Ascending aorta (tissue), 2 donors: ENCODE measurements around the gene RXFP1. TPM values are rescaled to one million over a fixed set of nuclear protein-coding genes. Genes with fewer than 3 reads are reported as not detected.

Experiments
- DNase-seq, 2 donors: peaks; one replicate each; pipeline ENCODE4 v3.0.0-alpha.2; 2019; ENCODE audit warnings: low spot score in 2 of 2
- H3K27ac ChIP-seq, 2 donors: fragments of 200-600 bp; sonication (generic); one replicate each; pipeline ENCODE4 v1.5.1; 2016 to 2017; ENCODE audit warnings: mild to moderate bottlenecking in 1 of 2
- H3K27me3 ChIP-seq: fragments of 200-600 bp; sonication (generic); one replicate; pipeline ENCODE4 v1.5.1; 2017
- H3K36me3 ChIP-seq, 2 donors: fragments of 200-600 bp; sonication (generic); one replicate each; pipeline ENCODE4 v1.5.1; 2016
- H3K4me1 ChIP-seq, 2 donors: fragments of 200-600 bp; sonication (generic); one replicate each; pipeline ENCODE4 v1.5.1; 2016 to 2017; ENCODE audit warnings: mild to moderate bottlenecking in 1 of 2
- H3K4me3 ChIP-seq, 2 donors: fragments of 200-600 bp; sonication (generic); one replicate each; pipeline ENCODE4 v1.5.1; 2016 to 2017; ENCODE audit warnings: mild to moderate bottlenecking in 1 of 2
- H3K9me3 ChIP-seq, 2 donors: fragments of 200-600 bp; sonication (generic); one replicate each; pipeline ENCODE4 v1.5.1; 2016
- intact Hi-C: fragments of 100-400 bp; cut with DNase I; formaldehyde crosslinking; loops from one replicate; pipeline ENCODE4 v1.15.1; 2023
- total RNA-seq: library from RNA; depleted of rRNA; stranded (reverse); fragments of >200 nt; gene quantifications from one replicate; pipeline ENCODE4 v1.1.0, GENCODE V29; 2016
- TF ChIP-seq, protein P1 (sequence below), 3 experiments: fragments of 200-600 bp in 2 of 3; fragments of 450-650 bp in 1 of 3; sonication (generic) in 2 of 3; IDR thresholded peaks; one replicate each; pipeline ENCODE4 v1.5.1; 2016 to 2019; ENCODE audit warnings: antibody characterized with exemption in 3 of 3, mild to moderate bottlenecking in 1 of 3, moderate library complexity in 1 of 3

The RXFP1 gene
- total RNA-seq, 1 donor from 2014 or later: 0.75 TPM

DNA sequence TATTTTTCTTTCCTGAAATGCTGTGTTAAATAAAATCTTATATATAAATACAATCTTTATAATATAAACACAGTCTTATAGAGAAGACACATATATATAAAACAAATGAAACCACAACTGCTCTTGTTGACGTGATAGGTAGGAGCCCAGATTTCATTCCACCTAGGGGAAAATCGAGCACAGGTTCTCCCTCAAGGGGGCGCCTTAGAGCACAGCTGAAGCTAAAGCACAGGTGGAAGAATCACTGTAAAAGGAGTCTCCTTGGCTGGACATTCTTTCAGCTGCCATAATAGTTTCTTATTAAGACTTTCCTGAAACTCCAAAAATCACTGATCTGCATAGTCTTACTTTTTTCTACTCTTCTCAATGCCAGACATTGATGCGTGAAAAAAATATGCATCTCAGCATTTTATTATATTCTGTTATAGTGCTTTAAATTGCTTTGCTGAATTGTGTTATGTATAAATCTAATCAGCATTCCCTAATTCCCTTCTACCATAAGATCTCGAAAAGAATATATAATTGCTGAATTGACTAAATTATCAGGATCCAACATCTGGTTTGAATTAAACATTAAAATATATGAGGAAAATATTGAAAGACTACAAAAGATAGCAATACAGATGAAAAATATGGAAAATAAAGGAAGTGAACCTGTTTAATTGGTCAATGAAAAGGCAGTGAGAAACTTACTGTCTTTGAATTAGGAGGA, 25.5 kb upstream of the RXFP1 start:
- intact Hi-C loops: no loop called here

DNA sequence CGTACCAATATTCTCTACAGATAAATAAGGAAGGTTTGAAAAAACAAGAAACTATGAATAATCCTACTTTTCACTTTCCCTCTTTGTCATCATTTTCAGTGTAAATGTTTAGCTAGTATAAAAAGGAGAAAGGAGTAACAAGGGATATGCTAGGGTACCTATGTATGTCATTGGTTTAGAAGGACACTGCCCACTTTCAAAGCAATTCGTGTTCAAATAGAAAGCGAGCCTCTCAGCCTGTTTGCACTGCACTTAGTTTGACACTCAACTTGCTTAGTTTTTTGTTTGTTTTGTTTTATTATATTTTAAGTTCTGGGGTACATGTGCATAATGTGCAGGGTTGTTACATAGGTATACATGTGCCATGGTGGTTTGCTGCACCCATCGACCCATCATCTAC, 21.6 kb upstream of the RXFP1 start:
- Histone ChIP-seq H3K27me3 (no peaks in the 10 kb centered on the region), H3K9me3 (no peaks in the 10 kb centered on the region), H3K36me3 (no peaks in the 10 kb centered on the region), H3K27ac (no peak overlapping the region), H3K4me3 (no peak overlapping the region), H3K4me1 (no peaks in the 10 kb centered on the region)
- TF ChIP-seq, protein P1, sequence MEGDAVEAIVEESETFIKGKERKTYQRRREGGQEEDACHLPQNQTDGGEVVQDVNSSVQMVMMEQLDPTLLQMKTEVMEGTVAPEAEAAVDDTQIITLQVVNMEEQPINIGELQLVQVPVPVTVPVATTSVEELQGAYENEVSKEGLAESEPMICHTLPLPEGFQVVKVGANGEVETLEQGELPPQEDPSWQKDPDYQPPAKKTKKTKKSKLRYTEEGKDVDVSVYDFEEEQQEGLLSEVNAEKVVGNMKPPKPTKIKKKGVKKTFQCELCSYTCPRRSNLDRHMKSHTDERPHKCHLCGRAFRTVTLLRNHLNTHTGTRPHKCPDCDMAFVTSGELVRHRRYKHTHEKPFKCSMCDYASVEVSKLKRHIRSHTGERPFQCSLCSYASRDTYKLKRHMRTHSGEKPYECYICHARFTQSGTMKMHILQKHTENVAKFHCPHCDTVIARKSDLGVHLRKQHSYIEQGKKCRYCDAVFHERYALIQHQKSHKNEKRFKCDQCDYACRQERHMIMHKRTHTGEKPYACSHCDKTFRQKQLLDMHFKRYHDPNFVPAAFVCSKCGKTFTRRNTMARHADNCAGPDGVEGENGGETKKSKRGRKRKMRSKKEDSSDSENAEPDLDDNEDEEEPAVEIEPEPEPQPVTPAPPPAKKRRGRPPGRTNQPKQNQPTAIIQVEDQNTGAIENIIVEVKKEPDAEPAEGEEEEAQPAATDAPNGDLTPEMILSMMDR (IDR thresholded peaks at IDR 0.05): no peak
- DNase-seq: no peak
- intact Hi-C loops: no loop called here

More for the DNA sequence above, 25.5 kb upstream of the RXFP1 start:
- H3K36me3 ChIP-seq: no peaks in the 10 kb centered on the region
- TF ChIP-seq, protein P1 (IDR thresholded peaks at IDR 0.05): peak in 1 of 3 experiments; percentile 56
- H3K4me1 ChIP-seq: no peaks in the 10 kb centered on the region
- H3K4me3 ChIP-seq: no peak overlapping the region
- no peak for DNase-seq
- no peaks in the 10 kb centered on the region for H3K27me3 ChIP-seq
- H3K27ac ChIP-seq: no peak overlapping the region
- no peaks in the 10 kb centered on the region for H3K9me3 ChIP-seq

DNA sequence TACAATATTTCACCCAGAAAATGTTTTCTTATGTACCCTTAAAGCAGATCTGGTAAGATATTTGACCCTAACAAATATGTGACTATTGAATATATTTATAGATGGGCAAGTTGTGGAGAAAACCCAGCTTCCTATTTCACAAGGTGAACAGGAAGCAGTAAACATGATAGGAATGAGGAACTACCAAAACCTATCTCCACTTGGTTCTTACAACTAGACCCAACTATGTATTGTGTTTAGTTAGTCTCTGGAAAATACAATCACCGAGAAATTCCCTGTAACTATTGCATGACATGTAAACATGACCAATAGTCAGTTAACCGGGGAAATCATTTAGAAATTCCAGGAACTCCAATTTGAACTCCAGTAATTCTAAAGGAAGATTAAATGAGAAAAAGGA, 8.4 kb upstream of the RXFP1 start:
- intact Hi-C loops: no loop called here
- DNase-seq: no peak
- no peaks in the 10 kb centered on the region for H3K9me3 ChIP-seq

DNA sequence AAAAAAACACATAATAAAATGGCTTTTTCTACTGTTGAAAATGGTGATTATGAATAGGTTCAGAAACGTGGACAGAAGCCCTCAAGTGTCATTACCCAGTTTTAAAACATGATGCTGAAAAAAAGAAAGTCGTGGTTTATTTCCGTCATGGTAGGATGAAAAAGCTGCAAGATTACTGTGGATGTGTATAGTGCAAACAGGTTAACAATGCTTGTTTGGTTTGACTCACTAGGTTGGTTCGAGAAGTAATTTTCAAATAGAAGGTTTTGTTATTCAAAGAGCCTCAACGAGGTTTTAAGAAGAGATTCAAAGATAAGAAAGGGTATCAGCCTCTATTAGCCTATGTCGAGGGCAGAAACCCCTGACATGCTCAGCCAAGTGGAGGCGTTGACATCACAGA, 2.5 kb upstream of the RXFP1 start:
- Histone ChIP-seq H3K9me3 (no peaks in the 10 kb centered on the region), H3K36me3 (no peaks in the 10 kb centered on the region), H3K4me3 (no peak overlapping the region), H3K27ac (no peak overlapping the region), H3K27me3 (no peaks in the 10 kb centered on the region), H3K4me1 (no peaks in the 10 kb centered on the region)
- intact Hi-C loops: no loop called here
- TF ChIP-seq, protein P1 (IDR thresholded peaks at IDR 0.05): no peak
- DNase-seq: no peak

More for the DNA sequence above, 8.4 kb upstream of the RXFP1 start:
- Histone ChIP-seq H3K27ac (no peak overlapping the region), H3K4me1 (no peaks in the 10 kb centered on the region), H3K27me3 (no peaks in the 10 kb centered on the region), H3K4me3 (no peak overlapping the region), H3K36me3 (no peaks in the 10 kb centered on the region)
- TF ChIP-seq, protein P1 (IDR thresholded peaks at IDR 0.05): no peak

DNA sequence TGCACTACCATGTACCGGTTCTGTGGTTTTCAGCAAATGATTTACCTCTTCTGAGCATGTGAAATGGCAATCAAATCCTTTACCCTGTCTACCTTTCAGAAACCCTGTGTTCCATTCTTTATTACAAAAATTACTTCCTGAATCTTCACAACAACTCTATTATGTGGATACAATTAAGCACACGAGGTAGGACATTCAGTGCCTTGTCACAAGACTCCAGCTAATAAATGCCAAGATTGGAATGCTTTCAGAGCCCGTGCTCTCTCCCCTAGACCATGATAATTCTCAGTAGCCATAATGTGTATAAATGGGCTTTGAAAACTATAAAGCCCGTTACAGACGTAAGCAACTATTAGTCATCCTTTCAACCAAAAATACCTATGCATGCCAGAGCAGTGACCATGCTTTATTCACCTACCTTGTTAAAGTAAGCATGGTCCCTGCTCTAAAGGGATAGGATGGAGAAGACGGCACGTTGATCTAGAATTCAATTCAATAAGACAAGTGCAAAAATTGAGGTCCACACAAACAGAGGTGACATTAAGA, 2.4 kb downstream of the RXFP1 start:
- intact Hi-C loops: no loop called here
- Histone ChIP-seq H3K4me1 (no peaks in the 10 kb centered on the region), H3K27ac (no peak overlapping the region), H3K4me3 (no peak overlapping the region), H3K27me3 (no peaks in the 10 kb centered on the region), H3K9me3 (no peaks in the 10 kb centered on the region), H3K36me3 (no peaks in the 10 kb centered on the region)
- TF ChIP-seq, protein P1 (IDR thresholded peaks at IDR 0.05): no peak
- DNase-seq: no peak
